GM18873 (cell line): Measurements from ENCODE around the gene ITGAE.

ENCODE experiments used
- ATAC-seq: cut with Tn5 transposase; IDR thresholded peaks from one replicate; pipeline ENCODE4 v1.9.1; 2021; ENCODE audit warnings: mild to moderate bottlenecking, moderate library complexity, moderate number of reproducible peaks; ENCODE audit not compliant: unreplicated experiment, low FRiP score

Gene ITGAE

DNA sequence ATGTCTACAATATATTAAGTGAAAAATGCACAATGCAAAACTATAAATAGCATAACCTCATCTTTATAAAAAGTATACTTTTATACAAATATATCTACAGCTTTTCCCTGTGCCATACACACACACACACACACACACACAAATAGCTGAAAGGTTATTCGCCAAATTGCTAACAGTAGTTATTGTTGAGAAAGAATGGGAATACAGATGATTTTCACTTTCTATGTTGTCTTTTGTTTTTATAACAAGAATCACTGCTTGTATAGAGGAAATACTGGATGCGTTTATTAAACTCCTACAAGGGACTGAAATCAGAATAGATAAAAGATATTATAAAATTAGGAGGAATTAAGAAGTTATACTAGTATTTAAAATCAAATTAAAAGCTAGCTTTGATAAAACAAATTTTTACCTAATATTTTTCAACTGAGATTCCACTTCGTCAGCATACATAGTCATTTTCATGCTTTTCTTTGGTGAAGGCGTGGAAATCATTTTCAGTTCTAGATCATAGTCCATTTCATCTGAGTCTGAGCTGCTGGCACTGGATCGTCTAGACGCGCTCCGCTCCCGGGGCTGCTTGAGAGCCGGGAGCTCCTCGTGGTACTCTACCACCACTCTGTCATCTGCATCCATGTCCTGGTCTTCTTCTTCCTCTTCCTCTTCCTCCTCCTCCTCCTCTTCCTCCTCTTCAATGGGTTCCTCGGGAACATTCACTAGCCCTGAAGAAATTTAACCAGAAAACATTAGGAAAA lies 17.0 kb upstream of the ITGAE start:
- ATAC-seq: no peak

GRCh38 chr17:3815925-3816324 lies 14.9 kb upstream of the ITGAE start:
- ATAC-seq: no peak

GRCh38 chr17:3815122-3815521 lies 14.1 kb upstream of the ITGAE start:
- ATAC-seq: no peak

GRCh38 chr17:3814361-3814760 lies 13.4 kb upstream of the ITGAE start:
- ATAC-seq: no peak

GRCh38 chr17:3813171-3813570 lies 12.2 kb upstream of the ITGAE start:
- no peak for ATAC-seq

GRCh38 chr17:3812771-3813170 lies 11.8 kb upstream of the ITGAE start:
- ATAC-seq: no peak

DNA sequence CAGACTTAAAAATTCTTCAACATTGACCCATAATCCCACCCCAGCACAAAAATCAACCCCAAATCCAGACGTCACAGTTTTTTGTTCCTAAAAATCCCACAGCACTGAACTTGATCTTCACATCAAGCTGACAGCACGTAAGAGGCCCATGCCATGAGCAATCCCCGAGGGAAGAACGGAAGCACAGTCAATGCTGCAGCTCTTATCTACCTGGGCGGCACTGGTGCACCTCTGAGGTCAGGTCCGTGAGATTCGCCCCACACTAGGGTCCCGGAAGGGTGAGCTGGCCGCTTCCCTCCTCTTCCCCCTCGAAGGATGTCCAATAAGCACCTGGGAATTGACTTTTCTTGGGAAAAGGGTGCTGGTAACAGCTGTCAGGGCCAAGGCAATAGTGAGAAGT lies 11.3 kb upstream of the ITGAE start:
- no peak for ATAC-seq

DNA sequence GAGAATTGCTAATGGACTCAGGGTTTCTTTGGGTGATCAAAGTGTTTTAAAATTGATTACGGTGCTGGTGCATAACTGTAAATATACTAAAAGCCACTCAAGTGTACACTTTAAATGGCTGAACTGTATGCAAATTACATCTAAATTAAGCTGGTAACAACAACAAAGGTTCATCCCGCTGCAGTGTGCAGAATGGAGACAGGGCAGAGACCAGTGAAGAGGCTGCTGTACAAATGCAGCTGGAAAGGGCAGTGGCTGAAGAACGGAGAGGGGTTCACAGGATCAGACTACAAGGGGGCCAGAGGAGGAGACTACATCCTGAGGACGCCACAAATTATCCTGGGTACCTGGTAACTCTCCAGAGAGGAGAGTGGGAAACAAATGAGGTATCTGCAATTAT lies 9.0 kb upstream of the ITGAE start:
- ATAC-seq: no peak

DNA sequence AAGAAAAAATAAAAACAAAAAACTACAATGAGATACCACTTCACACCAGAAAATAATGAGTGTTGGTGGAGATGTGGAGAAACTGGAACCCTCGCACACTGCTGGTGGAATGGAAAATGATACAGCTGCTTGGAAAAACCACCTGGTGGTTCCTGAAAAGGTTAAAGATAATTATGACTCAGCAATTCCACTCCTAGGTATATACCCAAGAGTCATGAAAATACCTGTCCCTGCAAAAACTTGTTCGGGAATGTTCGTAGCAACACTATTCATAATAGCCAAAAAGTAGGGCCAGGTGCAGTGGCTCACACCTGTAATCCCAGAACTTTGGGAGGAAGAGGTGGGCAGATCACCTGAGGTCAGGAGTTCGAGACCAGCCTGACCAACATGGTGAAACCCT lies 8.1 kb upstream of the ITGAE start:
- no peak for ATAC-seq

GRCh38 chr17:3808701-3809100 lies 7.7 kb upstream of the ITGAE start:
- no peak for ATAC-seq

DNA sequence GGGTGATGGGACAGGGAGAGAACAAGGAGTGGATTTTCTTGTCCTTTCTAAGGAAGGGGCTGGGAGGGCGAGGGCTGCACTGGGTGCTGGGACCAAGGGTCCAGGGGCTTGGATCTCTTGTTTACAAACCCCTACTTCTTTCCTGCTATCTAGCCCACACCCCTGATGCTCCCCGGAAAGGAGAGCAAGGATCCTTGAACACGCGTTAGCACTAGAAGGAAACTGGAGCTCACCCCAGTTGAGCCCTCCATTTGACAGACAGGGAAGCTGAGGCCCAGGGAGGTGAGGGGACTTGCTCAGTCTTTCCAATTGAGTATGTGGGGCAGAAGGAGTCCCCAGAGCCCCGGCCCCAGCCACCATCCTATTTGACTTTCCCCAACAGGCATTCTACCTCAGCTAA lies 4.6 kb upstream of the ITGAE start:
- no peak for ATAC-seq

DNA sequence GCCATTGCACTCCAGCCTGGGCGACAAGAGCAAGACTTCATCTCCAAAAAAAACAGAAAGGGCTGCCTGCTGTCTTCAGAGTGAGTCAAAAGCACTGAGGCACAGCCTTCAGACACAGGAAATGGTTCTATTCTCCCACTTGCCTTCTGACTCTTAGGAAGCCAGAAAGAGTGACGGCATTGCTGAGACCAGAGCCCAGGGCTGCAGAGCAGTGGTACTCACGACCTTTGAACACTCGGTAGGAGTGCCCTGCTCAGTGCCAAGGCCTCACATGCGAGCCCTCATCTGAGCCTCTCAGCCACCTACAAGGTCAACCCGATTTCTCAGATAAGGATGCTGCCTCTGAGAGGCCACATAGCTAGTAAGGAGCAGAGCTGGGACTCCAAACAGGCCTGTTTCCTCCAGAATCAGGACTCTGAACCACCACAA lies 3.5 kb upstream of the ITGAE start:
- ATAC-seq: no peak

DNA sequence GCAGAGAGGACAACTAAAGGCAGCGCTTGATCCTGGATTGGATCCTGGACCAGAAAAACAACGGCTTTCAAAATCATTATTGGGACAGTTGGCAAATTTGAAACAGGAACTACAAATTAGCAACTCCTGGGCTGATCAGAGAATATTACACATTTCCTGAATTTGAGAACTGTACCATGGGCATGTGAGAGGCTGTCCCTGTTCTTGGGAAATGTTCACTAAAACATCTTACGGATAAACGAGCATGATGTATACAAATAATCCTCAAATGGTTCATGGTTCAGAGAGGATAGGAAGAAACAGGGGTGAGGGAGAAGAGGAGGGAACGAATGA lies 2.3 kb upstream of the ITGAE start:
- no peak for ATAC-seq

GRCh38 chr17:3802461-3803307 lies 1.7 kb upstream of the ITGAE start:
- ATAC-seq: no peak

- no peak for ATAC-seq
These were observed 804 bp upstream of the ITGAE start for GRCh38 chr17:3801792-3802191.

DNA sequence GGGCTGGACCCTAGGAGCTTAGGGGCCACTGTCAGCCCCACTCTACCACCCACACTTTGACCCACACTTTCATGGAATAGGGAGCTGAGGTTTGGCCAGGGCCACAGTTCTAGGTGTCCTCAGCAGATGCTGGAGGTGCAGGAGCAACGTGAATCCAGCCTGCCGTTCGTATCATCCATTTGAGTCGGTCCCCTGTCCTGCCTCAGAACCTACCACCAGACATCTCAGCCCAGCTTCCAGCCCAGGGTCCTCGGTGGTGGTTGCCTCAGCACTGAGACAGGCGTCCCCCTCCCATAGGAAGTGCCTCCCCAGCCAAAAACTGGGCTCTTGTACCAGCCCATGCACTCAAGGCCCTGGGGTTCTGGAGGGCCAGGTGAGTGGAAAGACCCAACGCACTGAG lies 359 bp upstream of the ITGAE start:
- no peak for ATAC-seq

DNA sequence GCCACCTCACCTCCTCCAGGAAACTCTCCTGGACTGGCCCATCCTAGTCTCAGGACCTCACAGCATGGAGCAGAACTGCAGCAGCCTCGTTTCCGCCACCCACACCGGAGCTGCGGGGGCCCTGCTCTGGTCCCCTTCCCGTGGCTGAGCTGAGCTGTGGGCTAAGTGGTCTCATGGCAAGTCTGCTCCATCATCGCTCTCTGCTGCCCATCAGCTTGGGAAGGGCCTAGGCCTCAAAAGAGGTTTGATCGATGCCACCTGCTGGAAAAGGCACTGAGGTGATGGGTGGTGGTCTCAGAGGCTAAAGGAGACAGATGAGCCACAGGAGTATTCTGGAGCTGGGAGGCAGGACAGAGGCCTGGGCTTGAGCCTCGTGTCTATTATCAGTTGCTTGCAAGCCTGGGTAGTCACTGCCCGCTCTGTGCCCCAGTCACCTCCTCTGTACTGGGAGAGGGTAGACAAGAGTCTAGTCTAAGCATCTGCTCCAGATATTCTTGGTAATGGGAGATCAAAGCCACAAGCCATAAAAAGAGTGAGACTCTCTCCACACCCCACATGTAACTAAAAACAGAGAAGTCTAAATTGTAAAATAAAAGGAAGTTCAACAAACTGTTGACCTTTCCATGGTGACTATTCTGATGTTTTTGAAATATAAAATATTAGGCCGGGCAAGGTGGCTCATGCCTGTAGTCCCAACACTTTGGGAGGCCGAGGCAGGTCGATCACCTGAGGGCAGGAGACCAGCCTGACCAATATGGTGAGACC lies 1.6 kb downstream of the ITGAE start:
- ATAC-seq: no peak

- no peak for ATAC-seq
These were observed 2.5 kb downstream of the ITGAE start for GRCh38 chr17:3798273-3799180.

- ATAC-seq: peak; percentile 14
These were observed 4.2 kb downstream of the ITGAE start for GRCh38 chr17:3796822-3797170.

- ATAC-seq: peak; percentile 59
These were observed 4.7 kb downstream of the ITGAE start for GRCh38 chr17:3796110-3796821.
